GM23248 (cell line): ENCODE results near the gene CYBC1.

Source experiments
- EZH2 ChIP-seq: fragments of 200-600 bp; sonication (generic); IDR thresholded peaks from 2 replicates; pipeline ENCODE4 v1.6.1; 2018; ENCODE audit warnings: antibody characterized with exemption, mild to moderate bottlenecking; ENCODE audit not compliant: insufficient read depth, poor library complexity, severe bottlenecking
- EZH2phosphoT487 ChIP-seq: fragments of 200-600 bp; sonication (generic); IDR thresholded peaks from 2 replicates; pipeline ENCODE4 v1.6.1; 2018; ENCODE audit warnings: antibody characterized with exemption, moderate library complexity, mild to moderate bottlenecking, low read depth; ENCODE audit not compliant: insufficient read depth

DNA sequence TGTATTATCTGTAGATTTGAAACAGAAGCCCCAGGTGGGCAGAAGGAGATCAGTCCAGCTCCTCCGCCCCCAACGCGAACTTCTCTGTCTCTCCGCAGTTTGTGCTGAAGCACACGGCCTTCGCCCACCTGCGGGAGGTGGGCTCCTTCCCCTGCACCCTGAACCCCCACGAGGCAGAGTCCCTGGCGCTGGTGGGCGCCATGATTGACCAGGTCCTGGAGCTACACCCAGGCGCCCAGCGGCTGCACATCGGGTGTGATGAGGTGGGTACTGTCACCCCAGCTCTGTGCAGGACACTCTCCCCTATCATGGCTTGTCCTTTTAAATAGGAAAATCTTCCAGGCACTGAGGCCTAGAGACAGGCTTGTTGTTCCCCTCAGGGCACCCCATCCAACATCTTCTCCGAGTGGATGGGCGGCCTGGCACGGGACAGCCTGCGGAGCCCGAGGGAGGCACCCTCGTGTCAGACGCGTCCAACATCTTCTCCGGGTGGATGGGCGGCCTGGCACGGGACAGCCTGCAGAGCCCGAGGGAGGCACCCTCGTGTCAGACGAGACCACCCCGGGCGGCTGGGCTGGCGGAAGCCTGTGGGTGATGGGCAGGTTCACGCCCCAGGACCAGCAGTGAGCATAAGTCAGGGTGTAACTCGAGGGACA, 16.9 kb downstream of the CYBC1 start:
- TF ChIP-seq EZH2phosphoT487 (no peak), EZH2 (no peak)
